Kidney (tissue), 14 donors: ENCODE data around the gene TBCK. TPM values are rescaled to one million over a fixed set of nuclear protein-coding genes. Genes with fewer than 3 reads are reported as not detected.

Experiments used
- DNase-seq, 5 donors: peaks; one replicate each; pipeline ENCODE4 v3.0.0-alpha.2; 2013 to 2020
- FAIRE-seq: peaks from 2 replicates; lab custom pipeline; 2012; peaks lifted over from hg19 to GRCh38; lab: Jason Lieb, UNC
- H3K27ac ChIP-seq, 2 donors: one replicate each; pipeline ENCODE4 v1.7.0; 2013; ENCODE audit warnings: low read depth in 2 of 2, low read length in 2 of 2, inconsistent platforms in 1 of 2
- H3K27me3 ChIP-seq: one replicate; pipeline ENCODE4 v1.7.1; 2013; ENCODE audit warnings: low read length, inconsistent platforms; ENCODE audit not compliant: control insufficient read depth, insufficient read depth
- H3K36me3 ChIP-seq, 3 donors: one replicate each; pipeline versions ENCODE4 v1.7.0 to v1.7.1; 2013; ENCODE audit warnings: low read length in 3 of 3, control low read depth in 1 of 3, inconsistent platforms in 1 of 3; ENCODE audit not compliant: insufficient read depth in 3 of 3, control insufficient read depth in 2 of 3
- H3K4me1 ChIP-seq, 3 donors: one replicate each; pipeline versions ENCODE4 v1.7.0 to v1.7.1; 2013; ENCODE audit warnings: low read length in 3 of 3, inconsistent platforms in 1 of 3, low read depth in 1 of 3; ENCODE audit not compliant: control insufficient read depth in 2 of 3, insufficient read depth in 2 of 3
- H3K4me3 ChIP-seq, 3 donors: one replicate each; pipeline versions ENCODE4 v1.7.0 to v1.8.1; 2013; ENCODE audit warnings: low read length in 3 of 3, control low read depth in 1 of 3, inconsistent platforms in 1 of 3
- H3K9ac ChIP-seq, 3 donors: one replicate each; pipeline versions ENCODE4 v1.7.0 to v1.7.1; 2013; ENCODE audit warnings: low read length in 3 of 3, control low read depth in 1 of 3, inconsistent platforms in 1 of 3
- H3K9me3 ChIP-seq, 3 donors: one replicate each; pipeline versions ENCODE4 v1.7.0 to v1.7.1; 2013; ENCODE audit warnings: low read length in 3 of 3, control low read depth in 1 of 3, inconsistent platforms in 1 of 3; ENCODE audit not compliant: control insufficient read depth in 2 of 3, insufficient read depth in 1 of 3
- intact Hi-C: fragments of 100-400 bp; cut with DNase I; formaldehyde crosslinking; loops from one replicate; pipeline ENCODE4 v1.11.1; 2022
- polyA plus RNA-seq: library from polyadenylated mRNA; stranded (reverse); fragments of 350-450 nt; fragmentation: Illumina TruSeq; extraction: RNeasy Lipid Tissue Mini Kit (QIAGEN cat#74804); gene quantifications from one replicate; pipeline ENCODE4 v1.2.3, GENCODE V29; 2014; ENCODE audit warnings: low read depth, low replicate concordance; ENCODE audit not compliant: insufficient read depth
- total RNA-seq: library from RNA; stranded (reverse); fragmentation: NEBNext Ultra II Directional; extraction: Animal tissue kit (Norgen Biotek cat#: 25700); gene quantifications from one replicate; pipeline ENCODE4 v1.2.1, GENCODE V29; 2021
- TF ChIP-seq, protein P1 (sequence below): IDR thresholded peaks from 3 replicates; pipeline ENCODE4 v1.5.1; 2012; ENCODE audit warnings: mild to moderate bottlenecking, moderate library complexity, borderline replicate concordance; ENCODE audit not compliant: insufficient read depth; ENCODE audit errors: extremely low read depth
- donor health status: control.
- donor health status: control.
- donor health status: control.
- donor health status: control.
- donor health status: control.
- donor health status: DM: yes; HTN: yes; CAD: no.
- donor health status: Normal renal cell carcinoma (clear cell type).

TBCK gene
- total and polyA plus RNA-seq, 2 donors from 2014 or later, result 15.8 to 50.0 TPM

DNA sequence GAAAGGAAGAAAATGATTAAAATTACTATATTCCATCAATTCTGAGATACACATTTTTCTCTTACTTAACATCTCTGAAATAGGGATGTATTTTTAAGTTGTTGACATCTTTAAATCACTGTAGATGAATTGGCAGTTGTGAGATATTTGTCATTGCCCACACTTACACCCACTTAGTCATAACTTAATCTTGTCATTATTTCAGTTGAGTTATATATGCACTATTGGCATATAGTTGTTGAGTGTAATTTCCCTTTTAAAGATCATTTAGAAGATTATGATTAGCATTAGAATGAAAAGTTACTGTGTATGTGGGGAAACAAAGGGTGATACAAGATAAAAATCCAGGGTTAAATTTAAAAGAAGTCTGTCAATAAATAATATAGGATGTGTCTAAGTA, 2.5 kb upstream of the TBCK start:
- Histone ChIP-seq H3K27me3 (no peaks in the 10 kb centered on the region), H3K36me3 (no peaks in the 10 kb centered on the region), H3K9me3 (no peaks in the 10 kb centered on the region), H3K27ac (no peak overlapping the region), H3K9ac (peak overlapping the region in 1 of 3 donors; percentile 31), H3K4me1 (peaks cover 0 to 14% (median 14%) of the 10 kb centered on the region in 3 donors), H3K4me3 (no peak overlapping the region)
- DNase-seq, result no peak
- TF ChIP-seq, protein P1, sequence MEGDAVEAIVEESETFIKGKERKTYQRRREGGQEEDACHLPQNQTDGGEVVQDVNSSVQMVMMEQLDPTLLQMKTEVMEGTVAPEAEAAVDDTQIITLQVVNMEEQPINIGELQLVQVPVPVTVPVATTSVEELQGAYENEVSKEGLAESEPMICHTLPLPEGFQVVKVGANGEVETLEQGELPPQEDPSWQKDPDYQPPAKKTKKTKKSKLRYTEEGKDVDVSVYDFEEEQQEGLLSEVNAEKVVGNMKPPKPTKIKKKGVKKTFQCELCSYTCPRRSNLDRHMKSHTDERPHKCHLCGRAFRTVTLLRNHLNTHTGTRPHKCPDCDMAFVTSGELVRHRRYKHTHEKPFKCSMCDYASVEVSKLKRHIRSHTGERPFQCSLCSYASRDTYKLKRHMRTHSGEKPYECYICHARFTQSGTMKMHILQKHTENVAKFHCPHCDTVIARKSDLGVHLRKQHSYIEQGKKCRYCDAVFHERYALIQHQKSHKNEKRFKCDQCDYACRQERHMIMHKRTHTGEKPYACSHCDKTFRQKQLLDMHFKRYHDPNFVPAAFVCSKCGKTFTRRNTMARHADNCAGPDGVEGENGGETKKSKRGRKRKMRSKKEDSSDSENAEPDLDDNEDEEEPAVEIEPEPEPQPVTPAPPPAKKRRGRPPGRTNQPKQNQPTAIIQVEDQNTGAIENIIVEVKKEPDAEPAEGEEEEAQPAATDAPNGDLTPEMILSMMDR, result no peak
- no peak for FAIRE-seq
- intact Hi-C loops, result no loop called here

DNA sequence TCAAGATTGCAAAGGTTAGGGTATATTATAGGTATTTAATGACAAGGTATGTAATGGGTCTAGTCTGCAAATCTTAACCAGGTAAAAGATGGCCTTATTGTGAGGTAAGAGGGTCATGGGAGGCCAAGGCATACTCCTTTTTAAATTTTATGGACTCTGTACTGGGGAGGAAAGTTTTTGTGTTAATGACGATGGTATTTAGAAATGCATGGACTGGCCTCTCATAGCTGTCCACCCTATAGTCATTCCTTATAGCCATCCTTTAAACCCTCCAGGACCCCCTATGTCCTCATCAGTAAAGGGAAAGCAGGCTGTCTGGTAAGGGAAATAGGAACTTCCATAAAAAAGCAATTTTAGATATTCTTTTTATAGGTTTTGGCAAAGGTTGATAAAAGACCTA, 1.8 kb upstream of the TBCK start:
- Histone ChIP-seq H3K9ac (peak overlapping the region in 2 of 3 donors; percentile 31 to 93), H3K9me3 (no peaks in the 10 kb centered on the region), H3K4me3 (peak overlapping the region in 2 of 3 donors; percentile 91 to 96), H3K36me3 (no peaks in the 10 kb centered on the region), H3K27ac (no peak overlapping the region), H3K4me1 (peaks cover 0 to 16% (median 14%) of the 10 kb centered on the region in 3 donors), H3K27me3 (no peaks in the 10 kb centered on the region)
- DNase-seq, result no peak
- FAIRE-seq, result no peak
- intact Hi-C loops, result no loop called here
- TF ChIP-seq, protein P1, result no peak

- Histone ChIP-seq H3K9ac (peak overlapping the region; percentile 65 to 99 (median 93)), H3K4me3 (peak overlapping the region; percentile 91 to 99 (median 96)), H3K27ac (peak overlapping the region; percentile 96 to 97), H3K9me3 (no peaks in the 10 kb centered on the region), H3K36me3 (no peaks in the 10 kb centered on the region), H3K4me1 (peaks cover 0 to 16% (median 14%) of the 10 kb centered on the region in 3 donors), H3K27me3 (no peaks in the 10 kb centered on the region)
- TF ChIP-seq, protein P1, result no peak
- FAIRE-seq (no peak), DNase-seq (peak in 1 of 5 donors; percentile 42)
- intact Hi-C loops, result no loop called here
Measured at GRCh38 chr4:106316773-106317409, 882 bp upstream of the TBCK start.
